Thyroid gland (tissue), 4 donors: ENCODE results near the gene LIN7A.

Source experiments
- CTCF ChIP-seq, 6 experiments: fragments of 200-600 bp in 3 of 6; fragments of 450-650 bp in 3 of 6; sonication (generic) in 3 of 6; IDR thresholded peaks; one replicate each; pipeline ENCODE4 v1.5.1; 2016 to 2019; ENCODE audit warnings: antibody characterized with exemption in 6 of 6, mild to moderate bottlenecking in 2 of 6, inconsistent platforms in 1 of 6, moderate library complexity in 1 of 6
- POLR2A ChIP-seq, 2 donors: fragments of 450-650 bp; IDR thresholded peaks; one replicate each; pipeline ENCODE4 v1.6.1; 2017; ENCODE audit warnings: antibody characterized with exemption in 2 of 2, mild to moderate bottlenecking in 2 of 2, moderate library complexity in 1 of 2

- TF ChIP-seq CTCF (IDR thresholded peaks at IDR 0.05): no peak
- no peak for TF ChIP-seq POLR2A (IDR thresholded peaks at IDR 0.05)
Observed at GRCh38 chr12:80781313-80781712, 156.4 kb downstream of the LIN7A start.
